GM08714 (cell line): ENCODE data around the gene DHRSX.
"Not testable (repeated sequence)": the region's sequence is repeated elsewhere in the genome, so short reads cannot be mapped to it uniquely, and the experiment has no call there.

Experiments used
- H3K4me3 ChIP-seq: fragments of 200-500 bp; sonication (Bioruptor generic); 2 replicates; pipeline ENCODE4 v1.5.1; 2014; ENCODE audit warnings: mild to moderate bottlenecking, low read length, inconsistent platforms
- ZNF274 ChIP-seq: IDR thresholded peaks from 2 replicates; pipeline ENCODE4 v1.6.1; 2012; ENCODE audit warnings: mild to moderate bottlenecking, low read depth, low read length

The DHRSX gene

GRCh38 chrX:2427147-2427546 lies 73.6 kb downstream of the DHRSX start:
- TF ChIP-seq ZNF274 = no peak
- H3K4me3 ChIP-seq = no peak overlapping the region

DNA sequence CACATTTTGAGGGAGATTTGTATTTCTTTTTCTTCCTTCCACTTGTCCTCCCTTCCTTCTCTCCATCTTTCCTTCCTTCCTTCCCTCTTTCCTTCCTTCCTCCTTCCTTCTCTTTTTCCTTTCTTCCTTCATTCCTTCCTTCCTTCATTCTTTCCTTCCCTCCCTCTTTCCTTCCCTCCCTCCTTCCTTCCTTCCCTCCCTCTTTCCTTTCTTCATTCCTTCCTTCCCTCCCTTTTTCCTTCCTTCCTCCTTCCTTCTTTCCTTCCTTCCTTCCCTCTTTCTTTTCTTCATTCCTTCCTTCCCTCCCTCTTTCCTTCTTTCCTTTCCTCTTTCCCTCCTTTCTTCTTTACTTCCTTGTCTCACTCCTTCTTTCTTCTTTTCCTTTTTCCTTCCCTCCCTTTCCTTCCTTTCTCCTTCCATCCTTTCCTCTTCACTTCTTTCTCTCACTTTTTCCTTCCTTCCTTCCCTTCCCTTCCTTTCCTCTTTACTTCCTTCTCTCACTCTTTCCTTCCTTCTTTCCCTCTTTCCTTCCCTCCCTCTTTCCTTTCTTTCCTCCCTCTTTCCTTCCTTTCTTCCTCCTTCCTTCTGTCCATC lies 74.4 kb downstream of the DHRSX start:
- H3K4me3 ChIP-seq = no peak overlapping the region
- no peak for TF ChIP-seq ZNF274

GRCh38 chrX:2425286-2426071 lies 75.3 kb downstream of the DHRSX start:
- no peak overlapping the region for H3K4me3 ChIP-seq
- TF ChIP-seq ZNF274 = no peak

DNA sequence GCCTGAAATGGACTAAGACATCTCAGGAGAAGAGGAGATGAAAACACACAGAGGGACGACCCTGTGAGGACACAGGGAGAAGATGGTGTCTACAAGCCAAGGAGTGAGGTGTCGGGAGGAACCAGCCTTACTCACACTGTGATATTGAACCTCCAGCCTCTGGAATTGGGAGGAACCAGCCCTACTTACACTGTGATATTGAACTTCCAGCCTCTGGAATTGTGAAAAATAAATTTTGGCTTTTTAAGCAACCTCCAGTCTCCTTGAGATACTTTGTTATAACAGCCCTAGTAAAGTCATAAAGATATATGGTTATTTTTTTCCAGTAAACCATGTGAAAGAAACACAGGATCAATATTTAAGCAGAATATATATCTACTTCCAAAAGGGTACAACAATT lies 76.5 kb downstream of the DHRSX start:
- no peak overlapping the region for H3K4me3 ChIP-seq
- TF ChIP-seq ZNF274 = no peak

GRCh38 chrX:2423899-2424298 lies 76.9 kb downstream of the DHRSX start:
- TF ChIP-seq ZNF274 = no peak

DNA sequence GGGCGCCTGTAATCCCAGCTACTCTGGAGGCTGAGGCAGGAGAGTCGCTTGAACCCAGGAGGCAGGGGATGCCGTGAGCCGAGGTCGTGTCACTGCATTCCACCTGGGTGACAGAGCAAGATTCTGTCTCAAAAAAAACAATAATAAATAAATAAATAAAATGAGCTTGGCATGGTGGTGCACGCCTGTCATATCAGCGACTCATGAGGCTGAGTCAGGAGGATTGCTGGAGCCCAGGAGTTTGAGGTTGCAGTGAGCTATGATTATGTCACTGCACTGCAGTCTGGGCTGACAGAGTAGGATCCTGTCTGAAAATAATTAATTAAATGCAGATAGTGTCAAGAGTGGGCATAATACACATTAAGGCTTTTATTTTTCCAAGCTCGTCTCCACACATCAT lies 77.5 kb downstream of the DHRSX start:
- TF ChIP-seq ZNF274 = no peak

More at GRCh38 chrX:2423899-2424298, 76.9 kb downstream of the DHRSX start:
- H3K4me3 ChIP-seq = no peak overlapping the region

DNA sequence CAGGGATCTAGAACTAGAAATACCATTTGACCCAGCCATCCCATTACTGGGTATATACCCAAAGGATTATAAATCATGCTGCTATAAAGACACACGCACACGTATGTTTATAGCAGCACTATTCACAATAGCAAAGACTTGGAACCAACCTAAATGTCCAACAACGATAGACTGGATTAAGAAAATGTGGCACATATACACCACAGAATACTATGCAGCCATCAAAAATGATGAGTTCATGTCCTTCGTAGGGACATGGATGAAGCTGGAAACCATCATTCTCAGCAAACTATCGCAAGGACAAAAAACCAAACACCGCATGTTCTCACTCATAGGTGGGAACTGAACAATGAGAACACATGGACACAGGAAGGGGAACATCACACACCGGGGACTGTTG lies 81.4 kb downstream of the DHRSX start:
- H3K4me3 ChIP-seq = not testable (repeated sequence)

More for the DNA sequence above, 77.5 kb downstream of the DHRSX start:
- H3K4me3 ChIP-seq = no peak overlapping the region

GRCh38 chrX:2418000-2418399 lies 82.8 kb downstream of the DHRSX start:
- no peak for TF ChIP-seq ZNF274
- no peak overlapping the region for H3K4me3 ChIP-seq

DNA sequence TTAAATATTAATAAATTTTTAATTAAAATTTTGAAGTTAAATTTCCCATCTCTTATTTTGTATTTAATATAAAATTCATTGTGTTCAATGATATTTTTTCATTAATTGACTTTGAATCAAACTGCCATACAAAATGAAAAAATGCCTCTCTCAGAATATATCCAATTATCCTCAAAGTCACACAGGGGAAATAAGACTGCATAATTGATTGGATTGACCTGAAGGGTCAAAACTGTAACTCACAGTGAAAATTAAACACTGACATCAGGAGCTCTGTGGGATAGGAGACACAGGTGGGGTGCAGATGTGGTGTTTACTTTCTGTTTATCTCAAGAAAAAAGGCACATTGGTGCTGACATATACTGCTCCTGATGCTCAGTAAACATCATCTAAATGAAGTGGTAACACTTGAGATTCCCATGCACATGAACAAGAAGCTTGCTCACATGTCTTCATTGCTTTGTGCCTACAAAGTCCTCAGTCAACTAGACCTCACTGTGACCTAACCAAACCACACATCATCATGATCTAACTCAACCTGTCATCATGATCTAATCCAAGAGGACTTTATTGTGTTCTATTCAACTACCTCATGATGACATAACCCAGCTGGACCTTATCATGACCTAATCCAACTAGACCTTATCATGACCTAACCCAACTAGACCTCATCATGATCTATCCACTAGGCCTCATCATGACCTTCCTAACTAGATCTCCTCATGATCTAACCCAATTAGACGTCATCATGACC lies 83.7 kb downstream of the DHRSX start:
- no peak for TF ChIP-seq ZNF274
- no peak overlapping the region for H3K4me3 ChIP-seq

DNA sequence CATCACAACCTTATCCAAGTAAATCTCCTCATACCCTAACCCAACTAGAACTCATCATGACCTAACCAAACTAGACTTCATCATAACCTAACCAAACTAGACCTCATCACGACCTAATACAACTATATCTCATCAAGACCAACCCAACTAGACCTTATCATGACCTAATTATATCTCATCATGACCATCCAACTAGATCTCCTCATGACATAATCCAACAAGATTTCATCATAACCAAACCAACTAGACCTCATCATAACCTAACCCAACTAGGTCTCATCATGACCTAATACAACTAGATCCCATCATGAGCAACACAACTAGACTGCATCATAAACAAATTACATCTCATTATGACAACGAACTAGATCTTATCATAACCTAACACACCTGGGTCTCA lies 86.4 kb downstream of the DHRSX start:
- no peak overlapping the region for H3K4me3 ChIP-seq
- no peak for TF ChIP-seq ZNF274

- TF ChIP-seq ZNF274 = no peak
- H3K4me3 ChIP-seq = no peak overlapping the region
Observed at GRCh38 chrX:2413969-2414368, 86.8 kb downstream of the DHRSX start.

GRCh38 chrX:2412131-2412530 lies 88.6 kb downstream of the DHRSX start:
- H3K4me3 ChIP-seq = no peak overlapping the region
- TF ChIP-seq ZNF274 = no peak

DNA sequence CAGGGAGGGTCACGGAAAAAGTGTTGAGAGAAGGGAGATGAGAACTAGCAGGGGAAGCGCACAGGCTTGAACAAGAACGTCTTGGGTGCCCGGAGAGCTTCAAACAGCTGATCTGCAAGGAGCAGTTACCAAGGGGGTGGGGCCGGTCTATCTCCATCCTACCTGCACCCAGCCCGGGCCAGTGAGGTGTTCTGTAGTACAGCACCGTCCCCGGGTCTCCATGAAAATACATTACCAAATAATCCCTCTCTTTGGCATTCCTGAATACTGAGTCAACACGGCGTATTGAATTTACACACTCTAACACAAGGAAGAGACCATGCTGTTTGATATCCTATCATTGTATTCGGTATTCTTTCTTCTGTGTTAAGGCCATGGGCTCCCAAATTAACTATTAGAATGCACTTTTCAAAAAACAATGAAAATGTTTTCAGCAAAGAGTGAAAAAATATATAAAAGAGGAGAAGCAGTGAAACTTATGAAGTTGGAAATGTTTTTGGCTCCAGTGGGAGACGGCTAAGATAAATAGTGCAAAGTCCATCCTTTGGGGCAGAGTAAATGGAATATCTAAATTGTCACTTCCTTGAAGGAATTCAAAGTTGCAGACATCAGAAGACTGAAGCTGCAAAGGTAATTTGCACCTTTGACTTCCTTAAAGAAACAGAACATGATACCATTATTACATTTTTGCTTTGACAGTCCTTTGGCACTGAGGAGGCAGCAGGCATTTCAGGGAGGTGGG lies 90.3 kb downstream of the DHRSX start:
- no peak overlapping the region for H3K4me3 ChIP-seq
- no peak for TF ChIP-seq ZNF274

GRCh38 chrX:2409796-2410195 lies 91.0 kb downstream of the DHRSX start:
- TF ChIP-seq ZNF274 = no peak
- no peak overlapping the region for H3K4me3 ChIP-seq
